Right hindlimb (tissue), 1 donor: ENCODE results near the gene ULBP2.
"Not testable (repeated sequence)": the region's sequence is repeated elsewhere in the genome, so short reads cannot be mapped to it uniquely, and the experiment has no call there.

Experiments used
- DNase-seq: peaks from one replicate; pipeline ENCODE4 v3.0.0-alpha.2; 2018

ULBP2 gene

GRCh38 chr6:149909701-149910470, 31.9 kb upstream of the ULBP2 start:
- no peak for DNase-seq

- no peak for DNase-seq
These were observed 31.1 kb upstream of the ULBP2 start for GRCh38 chr6:149910721-149911151.

- not testable (repeated sequence) for DNase-seq
These were observed 29.1 kb upstream of the ULBP2 start for GRCh38 chr6:149912680-149913079.

- DNase-seq, result no peak
These were observed 28.7 kb upstream of the ULBP2 start for GRCh38 chr6:149913085-149913484.

GRCh38 chr6:149913540-149914240, 28.1 kb upstream of the ULBP2 start:
- DNase-seq, result no peak

- no peak for DNase-seq
These were observed 25.6 kb upstream of the ULBP2 start for GRCh38 chr6:149915970-149916865.

GRCh38 chr6:149917679-149918078, 24.1 kb upstream of the ULBP2 start:
- DNase-seq, result no peak

GRCh38 chr6:149918151-149918905, 23.5 kb upstream of the ULBP2 start:
- DNase-seq, result no peak

GRCh38 chr6:149919126-149919833, 22.5 kb upstream of the ULBP2 start:
- not testable (repeated sequence) for DNase-seq

GRCh38 chr6:149919834-149920225, 22.0 kb upstream of the ULBP2 start:
- DNase-seq, result no peak

GRCh38 chr6:149921361-149921760, 20.5 kb upstream of the ULBP2 start:
- no peak for DNase-seq

GRCh38 chr6:149922091-149922490, 19.7 kb upstream of the ULBP2 start:
- DNase-seq, result not testable (repeated sequence)

- peak; percentile 94 for DNase-seq
These were observed 19.0 kb upstream of the ULBP2 start, which contains the start of gene RAET1G for GRCh38 chr6:149922642-149923326. TSS of gene RAET1G (minus strand) at chr6:149923121. CDS start at chr6:149923010, 111 bp downstream.

- no peak for DNase-seq
These were observed 18.4 kb upstream of the ULBP2 start for GRCh38 chr6:149923327-149923986.

GRCh38 chr6:149924206-149924932, 17.4 kb upstream of the ULBP2 start:
- no peak for DNase-seq

GRCh38 chr6:149924933-149925252, 16.9 kb upstream of the ULBP2 start:
- DNase-seq, result no peak

- no peak for DNase-seq
These were observed 16.4 kb upstream of the ULBP2 start for GRCh38 chr6:149925253-149925973.

- DNase-seq, result peak; percentile 84
These were observed 15.6 kb upstream of the ULBP2 start for GRCh38 chr6:149925974-149926777.
